ENCODE measurements around the gene FIP1L1.
"Not testable (repeated sequence)": the region's sequence is repeated elsewhere in the genome, so short reads cannot be mapped to it uniquely, and the experiment has no call there.

The FIP1L1 gene

DNA sequence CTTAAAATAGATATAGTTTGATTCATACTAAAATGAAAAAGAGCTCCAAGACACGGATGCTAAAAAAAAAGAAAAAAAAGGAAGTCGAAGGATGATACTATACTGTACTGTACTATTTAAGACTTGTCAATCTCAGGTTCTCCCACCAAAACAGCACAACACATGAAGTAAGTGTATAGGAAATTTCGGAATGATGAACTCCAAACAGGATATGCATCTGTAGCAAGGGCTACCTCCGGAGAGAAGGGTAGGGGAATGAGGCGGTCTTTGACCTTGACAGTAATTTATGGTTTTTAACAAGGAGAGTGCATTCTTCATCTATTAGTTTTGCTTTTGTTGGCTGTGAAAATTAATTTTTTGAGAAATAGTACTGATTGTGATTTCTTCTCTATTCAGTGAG lies 541 bp upstream of the FIP1L1 start:
- DNase-seq, result no peak

DNA sequence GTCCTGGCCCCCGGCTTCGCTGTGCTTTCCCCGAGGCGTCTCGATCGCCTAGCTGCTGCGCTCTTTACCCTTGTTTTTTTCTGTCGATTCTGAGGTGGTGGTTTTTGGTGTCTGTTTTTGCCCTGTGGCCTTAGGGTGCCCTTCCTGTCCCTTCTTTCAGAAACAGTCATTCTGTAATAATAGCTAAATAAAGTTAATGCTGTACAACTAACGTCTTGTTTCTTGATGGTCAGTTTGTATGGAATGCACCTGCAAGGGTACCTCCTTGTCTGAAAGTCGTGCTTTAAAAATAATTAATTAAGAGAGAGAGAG lies 686 bp downstream of the FIP1L1 start:
- DNase-seq, result no peak

DNA sequence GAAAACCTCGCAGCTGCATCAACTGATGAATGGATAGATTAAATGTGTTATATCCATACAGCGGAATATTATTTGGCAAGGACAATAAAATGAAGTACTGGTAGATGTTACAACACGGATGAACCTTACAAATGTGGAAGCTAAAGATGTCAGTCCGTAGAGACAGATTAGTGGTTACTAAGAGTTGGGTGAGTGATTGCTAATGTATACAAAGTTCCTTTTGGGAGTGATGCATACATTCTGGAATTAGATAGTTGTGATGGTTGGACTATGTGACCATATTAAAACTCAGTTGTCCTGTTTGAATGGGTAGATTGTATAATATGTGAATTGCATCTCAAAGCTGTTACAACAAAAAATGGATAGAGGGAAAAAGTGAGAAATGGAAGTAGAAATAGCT lies 2.8 kb downstream of the FIP1L1 start:
- no peak for DNase-seq

DNA sequence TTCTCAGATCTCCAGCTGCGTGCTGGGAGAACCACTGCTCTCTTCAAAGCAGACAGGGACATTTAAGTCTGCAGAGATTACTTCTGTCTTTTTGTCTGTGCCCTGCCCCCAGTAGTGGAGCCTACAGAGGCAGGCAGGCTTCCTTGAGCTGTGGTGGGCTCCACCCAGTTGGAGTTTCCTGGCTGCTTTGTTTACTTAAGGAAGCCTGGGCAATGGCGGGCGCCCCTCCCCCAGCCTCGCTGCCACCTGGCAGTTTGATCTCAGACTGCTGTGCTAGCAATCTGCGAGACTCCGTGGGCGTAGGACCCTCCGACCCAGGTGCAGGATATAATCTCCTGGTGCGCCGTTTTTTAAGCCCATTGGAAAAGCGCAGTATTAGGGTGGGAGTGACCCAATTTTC lies 32.0 kb downstream of the FIP1L1 start:
- not testable (repeated sequence) for DNase-seq

DNA sequence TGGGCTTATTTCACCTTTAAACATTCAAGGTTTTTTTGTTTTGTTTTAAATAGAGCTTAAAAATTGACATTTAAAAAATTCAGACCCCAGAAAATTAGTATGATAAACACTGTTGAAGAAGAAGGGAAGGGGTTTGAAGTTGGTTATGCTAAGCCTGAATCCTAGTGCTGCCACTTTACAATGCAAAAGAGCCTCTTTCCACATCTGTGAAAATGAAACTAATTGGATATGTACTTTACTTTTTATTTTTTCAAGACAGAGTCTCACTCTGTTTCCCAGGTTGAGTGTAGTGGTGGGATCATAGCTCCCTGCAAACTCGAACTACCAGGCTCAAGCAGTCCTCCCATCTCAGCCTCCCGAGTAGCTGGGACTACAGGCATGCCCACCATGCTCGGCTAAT lies 41.8 kb downstream of the FIP1L1 start:
- DNase-seq, result no peak

DNA sequence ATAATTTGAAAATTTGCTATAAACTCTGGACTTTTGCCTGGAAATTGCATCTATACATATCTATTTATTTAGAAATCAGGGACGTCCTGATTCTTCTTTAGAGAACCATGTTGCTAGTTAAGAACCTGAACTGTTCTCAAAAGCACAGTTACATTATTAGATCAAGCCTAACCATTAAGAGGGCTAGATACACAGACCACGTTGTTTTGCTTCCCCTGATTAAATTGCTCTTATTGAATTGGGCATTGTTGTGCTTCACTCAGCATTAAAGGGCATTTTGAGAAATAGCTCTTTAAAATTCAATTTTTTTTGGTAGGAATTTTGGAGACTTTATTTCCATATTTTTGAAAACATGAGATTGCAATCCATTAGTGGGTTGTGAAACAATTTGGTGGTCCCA lies 44.4 kb downstream of the FIP1L1 start:
- DNase-seq, result no peak

DNA sequence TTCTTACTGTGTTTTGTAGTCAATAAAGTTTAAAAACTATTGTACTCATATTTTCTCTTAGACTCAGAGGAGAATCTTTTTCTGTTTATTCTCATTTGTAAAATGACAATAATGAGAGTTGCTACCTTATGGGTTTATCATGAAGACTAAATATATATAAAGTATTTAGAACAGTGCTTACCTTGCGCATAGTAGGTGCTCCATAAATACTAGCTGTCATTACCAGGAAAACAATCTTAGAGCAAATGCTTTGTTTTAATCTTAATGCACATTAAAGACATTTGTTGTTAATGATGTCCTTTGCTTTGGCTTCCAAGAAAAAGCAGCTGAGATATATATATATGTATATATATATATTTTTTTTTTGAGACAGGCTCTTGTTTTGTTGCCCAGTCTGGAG lies 44.9 kb downstream of the FIP1L1 start:
- no peak for DNase-seq

DNA sequence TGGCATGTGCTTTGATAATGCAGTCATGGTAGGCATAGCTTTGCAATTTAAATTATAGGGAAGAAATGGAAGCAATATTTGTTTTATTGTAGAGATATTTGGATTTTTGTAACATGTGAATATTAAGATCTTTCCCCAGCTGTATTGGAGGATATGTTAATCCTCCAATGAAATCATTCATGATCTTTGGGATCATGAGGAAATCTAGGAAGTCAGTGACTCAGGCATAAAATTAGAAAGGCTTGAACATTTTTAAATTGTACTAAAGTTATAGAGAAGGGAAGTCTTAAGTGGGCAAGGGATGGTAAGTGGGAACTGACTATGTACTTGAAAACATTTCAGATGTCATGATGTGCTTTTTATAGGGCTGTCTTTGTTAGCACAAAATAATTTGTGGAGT lies 46.8 kb downstream of the FIP1L1 start:
- no peak for DNase-seq

DNA sequence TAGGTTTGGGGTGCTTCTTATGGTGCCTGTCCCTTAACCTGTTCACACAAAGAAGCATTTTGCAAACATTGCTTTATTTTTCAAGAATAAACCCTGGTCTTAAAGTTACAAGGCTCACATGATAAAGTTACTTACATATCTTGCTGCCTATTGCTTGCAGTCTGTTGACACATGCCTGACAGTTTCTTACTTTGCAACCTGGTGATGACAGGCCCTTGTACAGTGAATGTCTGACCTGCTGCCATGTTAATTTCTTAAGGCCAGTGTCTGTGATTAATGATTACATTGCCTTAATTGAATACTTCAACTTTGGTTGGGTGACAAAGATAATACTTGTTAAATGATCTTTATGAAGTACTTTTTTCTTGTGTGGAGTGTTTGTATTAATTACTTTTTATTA lies 49.9 kb downstream of the FIP1L1 start:
- no peak for DNase-seq

DNA sequence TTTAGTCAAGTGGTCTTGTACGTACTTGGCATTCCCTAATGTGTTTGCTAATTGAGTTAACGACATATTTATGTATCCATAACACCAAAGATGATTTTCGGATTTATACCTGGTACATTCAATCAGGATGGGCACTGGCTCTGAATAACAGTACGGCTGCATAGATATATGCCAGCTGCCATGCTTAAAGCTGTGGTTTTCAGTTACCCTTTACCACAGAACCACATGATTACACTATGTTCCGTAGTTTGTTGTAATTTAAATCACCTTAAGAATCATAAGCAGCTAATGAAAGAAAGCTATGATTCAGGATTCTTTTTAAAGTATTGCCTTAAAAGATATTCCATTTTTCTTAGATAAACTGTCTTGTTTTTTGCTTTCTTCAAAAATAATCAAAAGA lies 53.6 kb downstream of the FIP1L1 start:
- DNase-seq, result no peak

DNA sequence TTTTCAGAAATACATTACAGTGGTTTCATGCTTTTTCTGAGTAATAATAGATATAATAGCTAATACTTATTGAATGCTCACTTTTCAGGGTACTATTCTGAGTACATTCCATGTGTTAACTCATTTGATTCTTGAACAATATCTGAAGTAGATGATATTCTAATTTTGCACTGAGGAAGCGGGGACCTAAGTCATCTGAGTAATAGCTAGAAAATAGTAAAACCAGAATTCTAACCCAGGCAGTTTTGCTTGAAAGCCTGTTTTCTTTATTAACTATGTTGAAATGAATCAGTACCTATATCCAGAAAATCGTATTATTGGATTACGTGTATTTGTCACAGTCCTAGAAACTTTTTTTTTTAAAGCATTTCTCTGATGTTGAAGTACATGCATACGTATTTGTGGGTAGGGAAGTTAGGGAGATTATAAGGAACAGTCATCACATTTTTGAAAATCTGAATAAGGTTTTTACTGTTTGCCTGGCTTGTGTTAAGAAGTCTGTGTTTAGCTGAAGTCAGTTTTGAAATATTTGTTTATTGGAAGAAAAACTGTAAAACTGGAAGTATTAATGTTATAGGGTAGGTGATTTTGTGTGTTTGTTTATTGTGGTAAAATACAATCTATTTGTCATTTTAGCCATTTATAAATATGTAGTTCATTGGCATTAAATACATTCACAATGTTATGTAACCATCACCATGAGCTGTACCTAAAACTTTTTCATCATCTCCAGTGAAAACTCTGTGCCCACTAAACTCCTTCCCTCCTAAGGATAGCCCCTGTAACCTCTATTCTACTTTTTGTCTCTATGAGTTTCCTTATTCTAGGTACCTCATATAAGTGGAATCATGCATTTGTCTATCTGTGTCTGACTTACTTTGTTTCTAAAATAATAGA lies 55.3 kb downstream of the FIP1L1 start:
- no peak for DNase-seq

DNA sequence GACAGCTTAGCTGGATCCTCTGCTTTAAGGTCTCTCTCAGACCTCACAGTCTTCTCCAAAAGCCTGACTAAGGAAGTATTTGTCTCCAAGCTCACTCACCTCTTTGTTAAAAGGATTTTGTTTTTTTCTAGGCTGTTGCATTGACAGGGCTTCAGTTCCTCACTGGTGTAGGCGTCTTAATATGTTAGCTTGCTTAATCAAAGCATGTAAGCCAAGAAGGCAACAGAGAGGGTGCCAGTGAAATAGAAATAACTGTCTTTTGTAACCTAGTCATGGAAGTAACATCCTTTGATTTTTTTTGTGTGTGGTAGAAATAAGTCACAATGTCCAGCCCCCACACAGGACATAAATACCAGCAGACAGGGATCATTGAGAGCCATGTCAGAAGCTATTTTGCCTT lies 58.8 kb downstream of the FIP1L1 start:
- no peak for DNase-seq

DNA sequence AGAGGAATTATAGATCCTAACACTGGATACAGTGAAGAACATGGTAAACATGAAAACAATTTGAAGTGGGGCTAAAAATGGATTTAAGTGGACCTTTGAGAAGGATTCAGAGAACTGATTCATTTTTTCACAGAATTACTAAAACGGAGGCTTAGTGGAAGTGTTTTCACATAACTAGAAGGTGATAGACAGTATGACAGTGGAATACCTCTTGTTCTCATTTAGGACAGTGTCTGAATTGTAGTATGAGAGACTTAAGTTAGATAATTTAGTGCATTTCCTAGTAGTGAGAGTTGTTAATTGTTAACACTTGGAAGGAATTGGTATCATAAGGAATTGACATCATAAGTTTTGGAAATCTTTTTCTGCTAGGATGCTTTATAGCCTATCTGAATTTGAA lies 64.1 kb downstream of the FIP1L1 start:
- DNase-seq, result no peak

DNA sequence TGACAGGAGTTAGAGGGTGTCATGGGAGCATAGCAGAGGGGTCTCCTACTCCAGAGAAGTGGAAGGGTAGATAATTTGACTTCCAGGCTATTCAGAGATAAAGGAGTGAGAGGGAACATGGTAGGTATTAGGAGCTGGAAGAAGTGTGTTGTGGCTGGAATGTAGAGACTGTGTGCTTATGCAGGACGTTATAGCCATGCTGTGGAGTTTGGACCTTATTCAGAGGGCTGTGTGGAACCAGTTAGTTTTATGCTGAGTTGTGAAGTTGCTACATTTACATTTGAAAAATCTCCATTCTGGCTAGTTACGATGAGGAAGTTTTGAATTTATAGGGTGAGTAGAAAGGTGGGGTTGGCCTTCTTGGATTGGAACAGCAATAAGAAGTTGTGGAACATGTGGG lies 67.5 kb downstream of the FIP1L1 start:
- no peak for DNase-seq

DNA sequence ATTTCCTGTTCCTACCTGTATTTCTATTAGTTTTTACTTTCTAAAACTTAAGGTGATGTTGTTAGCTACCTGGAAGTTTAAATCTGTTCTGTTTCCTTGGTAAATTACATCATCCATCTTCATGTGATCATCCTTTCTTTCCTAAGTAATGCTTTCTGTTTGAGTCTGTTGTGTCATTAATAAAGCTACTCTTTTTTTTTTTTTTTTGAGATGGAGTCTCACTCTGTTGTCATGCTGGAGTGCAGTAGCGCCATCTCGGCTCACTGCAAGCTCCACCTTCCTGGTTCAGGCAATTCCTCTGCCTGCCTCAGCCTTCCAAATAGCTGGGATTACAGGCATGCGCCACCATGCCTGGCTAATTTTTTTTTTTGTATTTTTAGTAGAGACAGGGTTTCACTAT lies 73.3 kb downstream of the FIP1L1 start:
- no peak for DNase-seq

DNA sequence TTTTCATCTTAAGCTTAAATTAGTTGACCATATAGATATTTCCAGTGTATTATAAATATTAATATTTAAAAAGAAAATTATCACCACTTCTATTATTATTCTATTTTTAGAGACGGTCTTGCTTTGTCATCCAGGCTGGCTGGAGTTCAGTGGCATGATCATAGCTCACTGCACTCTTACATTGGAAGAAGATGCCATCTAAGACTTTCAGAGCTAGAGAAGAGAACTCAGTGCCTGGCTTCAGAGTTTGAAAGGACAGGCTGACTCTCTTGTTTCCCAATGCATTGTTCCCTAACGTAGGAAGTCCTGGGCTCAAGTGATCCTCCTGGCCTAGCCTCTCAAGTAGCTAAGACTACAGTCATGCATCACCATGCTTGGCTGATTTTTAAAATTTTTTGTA lies 75.9 kb downstream of the FIP1L1 start:
- no peak for DNase-seq

DNA sequence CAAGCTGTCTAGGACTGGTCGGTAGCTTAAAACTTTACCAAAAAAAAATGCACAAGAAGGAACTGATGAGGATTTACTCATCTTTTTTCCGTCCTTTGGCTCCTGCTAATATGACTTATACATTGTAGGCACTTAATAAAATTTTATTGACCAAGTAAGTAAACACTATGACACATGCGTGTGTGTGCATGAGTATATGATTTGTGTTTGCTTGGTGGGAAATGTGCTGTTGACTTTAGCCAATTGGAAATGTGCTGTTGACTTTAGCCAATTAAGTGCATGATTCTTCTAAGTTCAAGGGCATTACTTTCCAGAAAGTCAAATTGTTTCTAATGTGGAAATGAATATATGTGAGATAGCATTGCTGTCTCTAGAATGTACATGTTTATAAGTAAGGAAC lies 78.3 kb downstream of the FIP1L1 start:
- no peak for DNase-seq

DNA sequence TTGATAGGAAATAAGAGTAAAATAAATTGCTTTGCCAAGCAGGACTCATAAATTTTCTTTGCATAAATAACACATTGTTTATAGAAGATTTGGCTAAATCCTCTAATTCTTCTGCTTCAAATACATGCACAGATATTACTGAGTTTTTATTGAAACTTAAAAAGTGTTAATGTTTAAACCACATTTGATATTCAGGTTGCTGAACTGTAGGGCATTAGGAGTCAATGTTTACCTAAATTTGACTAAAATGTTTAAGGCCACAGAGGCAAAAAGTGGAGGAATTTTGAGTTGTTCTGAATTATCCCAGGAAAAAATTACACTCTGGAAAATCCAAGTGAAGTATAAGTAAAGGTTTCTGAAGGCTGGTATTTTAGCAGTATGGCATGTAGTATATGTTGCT lies 78.7 kb downstream of the FIP1L1 start:
- no peak for DNase-seq

DNA sequence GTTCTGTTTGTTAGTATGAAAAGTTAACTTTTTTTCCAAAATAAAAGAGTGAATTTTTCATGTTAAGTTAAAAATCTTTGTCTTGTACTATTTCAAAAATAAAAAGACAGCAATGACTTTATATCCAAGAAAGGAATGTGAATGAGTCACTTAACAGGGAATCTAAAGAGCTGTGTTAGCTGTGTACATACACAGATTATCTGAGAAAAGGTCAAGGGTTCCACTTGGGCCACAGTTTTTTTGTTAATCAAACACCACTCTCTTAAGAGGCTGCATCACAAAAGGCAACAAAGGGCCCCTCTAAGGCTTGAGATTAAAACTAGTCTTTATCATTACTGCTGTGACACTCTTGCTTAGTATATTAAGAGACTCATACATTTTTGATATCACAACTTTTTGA lies 82.1 kb downstream of the FIP1L1 start:
- DNase-seq, result no peak

DNA sequence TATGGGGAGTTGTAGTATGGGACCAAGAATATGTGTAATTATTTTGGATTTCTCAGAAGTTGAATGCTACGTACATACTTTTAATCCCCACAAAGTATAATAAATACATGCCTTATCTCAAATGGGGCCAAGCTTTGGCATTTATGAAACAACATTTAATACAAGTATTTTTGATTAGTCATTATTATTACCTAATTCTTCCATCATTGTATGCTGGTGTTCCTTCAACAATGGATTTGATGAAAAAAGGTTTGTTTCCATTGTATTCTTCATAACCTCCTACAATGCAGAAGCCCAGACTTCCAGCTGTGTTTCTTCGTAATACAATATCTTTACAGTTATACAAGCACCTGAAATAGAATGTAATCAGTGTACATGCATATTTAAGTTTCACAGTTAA lies 83.8 kb downstream of the FIP1L1 start:
- DNase-seq, result no peak

DNA sequence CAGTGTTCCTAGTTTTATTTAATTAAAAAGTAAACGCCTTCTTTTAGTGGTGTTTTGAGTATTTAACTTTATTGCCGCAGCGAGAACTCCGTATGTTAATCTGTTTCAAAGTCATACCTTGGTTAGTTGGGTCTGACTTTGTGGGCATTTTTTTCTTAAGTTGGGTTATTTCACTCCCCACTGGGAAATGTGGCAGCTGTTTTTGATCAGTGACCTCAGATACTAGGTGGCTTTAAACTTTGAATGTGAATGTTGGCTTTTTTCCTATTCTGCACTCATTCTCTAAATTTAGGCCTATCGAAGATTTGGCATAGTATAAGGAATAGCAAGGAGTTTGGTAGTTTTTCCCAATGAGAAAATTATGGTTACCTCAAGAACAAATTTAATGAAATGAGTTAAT lies 85.9 kb downstream of the FIP1L1 start:
- DNase-seq, result no peak

DNA sequence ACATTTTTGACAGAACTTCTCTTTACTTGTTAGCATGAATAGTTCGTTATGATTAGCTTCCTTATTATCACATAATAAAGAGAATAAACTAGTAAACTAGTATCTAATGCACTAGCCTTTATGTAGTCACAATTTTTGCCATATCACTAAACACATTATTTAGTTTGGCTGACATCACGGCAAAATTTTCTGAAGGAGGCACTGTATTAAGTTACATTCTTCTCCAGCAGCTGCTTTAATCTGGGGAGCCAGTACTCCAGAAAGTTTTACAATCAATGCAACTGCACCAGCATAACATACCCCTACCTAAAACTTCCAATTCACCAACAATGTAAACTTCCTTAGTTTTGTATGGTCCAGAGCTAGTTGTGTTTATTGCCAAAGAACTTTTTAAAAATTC lies 87.8 kb downstream of the FIP1L1 start:
- DNase-seq, result no peak

DNA sequence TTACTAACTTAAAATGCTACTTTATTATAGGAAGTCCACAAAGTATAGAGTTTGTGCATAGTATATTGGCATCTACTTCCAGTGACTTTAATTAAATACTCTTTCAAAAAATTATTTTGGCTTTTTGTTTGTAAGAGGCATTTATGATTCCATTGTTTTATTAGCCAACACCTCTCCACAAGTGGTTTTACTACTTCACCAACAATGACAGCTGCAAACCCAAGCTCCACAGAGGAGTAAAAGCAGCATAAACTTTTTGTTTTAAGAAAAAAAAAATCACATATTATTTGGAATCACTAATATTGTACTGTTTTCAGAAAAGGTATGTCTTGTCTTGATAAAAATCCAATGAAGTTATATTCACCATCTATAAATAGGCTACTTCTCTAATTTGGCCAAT lies 88.5 kb downstream of the FIP1L1 start:
- no peak for DNase-seq

DNA sequence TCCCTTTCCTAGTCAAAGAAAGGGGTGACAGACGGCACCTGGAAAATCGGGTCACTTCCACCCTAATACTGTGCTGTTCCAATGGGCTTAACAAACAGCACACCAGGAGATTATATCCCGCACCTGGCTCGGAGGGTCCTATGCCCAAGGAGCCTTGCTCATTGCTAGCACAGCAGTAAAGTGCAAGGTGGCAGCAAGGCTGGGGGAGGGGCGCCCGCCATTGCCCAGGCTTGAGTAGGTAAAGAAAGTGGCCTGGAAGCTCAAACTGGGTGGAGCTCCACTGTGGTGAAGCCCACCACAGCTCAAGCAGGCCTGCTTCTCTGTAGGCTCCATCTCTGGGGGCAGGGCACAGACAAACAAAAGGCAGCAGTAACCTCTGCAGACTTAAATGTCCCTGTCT lies 89.1 kb downstream of the FIP1L1 start:
- DNase-seq, result not testable (repeated sequence)
